Activated naive CD8-positive, alpha-beta T cell treated with anti-CD3 and anti-CD28 coated beads, Interleukin-2, amount 10 ng/mL, durations not matched to agents 7 days and 5 days (primary cell): ENCODE measurements around the gene SPOPL. TPM values are rescaled to one million over a fixed set of nuclear protein-coding genes. Genes with fewer than 3 reads are reported as not detected.

Experiments used
- ATAC-seq: fragments of 150-1000 bp; cut with Tn5 transposase; one replicate; pipeline ENCODE4 v1.10.0; 2021; ENCODE audit warnings: low read depth, moderate library complexity
- POLR2A ChIA-PET: fragments of 350-600 bp; sonication (Branson Sonifier 250); formaldehyde crosslinking; loops from one replicate; lab custom pipeline; 2021; ENCODE audit warnings: antibody characterized with exemption; lab: Charles Lee
- DNase-seq: peaks from one replicate; pipeline ENCODE4 v3.0.0; 2021
- H3K27ac Mint-ChIP-seq: one replicate; pipeline ENCODE4 v1.8.0; 2022; ENCODE audit warnings: mild to moderate bottlenecking, mixed read lengths
- H3K27me3 Mint-ChIP-seq: one replicate; pipeline ENCODE4 v1.8.0; 2022; ENCODE audit warnings: mild to moderate bottlenecking, moderate library complexity, mixed read lengths
- H3K36me3 Mint-ChIP-seq: one replicate; pipeline ENCODE4 v1.8.0; 2021; ENCODE audit warnings: mild to moderate bottlenecking, mixed read lengths
- H3K4me1 Mint-ChIP-seq: one replicate; pipeline ENCODE4 v1.8.0; 2021; ENCODE audit warnings: mixed read lengths
- H3K4me3 Mint-ChIP-seq: one replicate; pipeline ENCODE4 v1.8.0; 2022; ENCODE audit warnings: mild to moderate bottlenecking, moderate library complexity, mixed read lengths
- H3K9me3 Mint-ChIP-seq: one replicate; pipeline ENCODE4 v1.8.0; 2021; ENCODE audit warnings: mixed read lengths
- total RNA-seq, 2 experiments: library from RNA; stranded (reverse); gene quantifications; one replicate each; pipeline ENCODE4 v1.2.3, GENCODE V29; 2021

The SPOPL gene
- total RNA-seq, 2 experiments from 2014 or later: 17.1 to 17.4 TPM

GRCh38 chr2:138500592-138501424 is 762 bp upstream of the SPOPL start:
- Mint-ChIP-seq H3K9me3 (no peaks in the 10 kb centered on the region), H3K36me3 (peaks cover 4% of the 10 kb centered on the region), H3K4me1 (peaks cover 26% of the 10 kb centered on the region), H3K27ac (peak overlapping the region; percentile 49), H3K27me3 (no peaks in the 10 kb centered on the region), H3K4me3 (peak overlapping the region; percentile 96)
- DNase-seq: no peak
- no peak for ATAC-seq
- POLR2A ChIA-PET: interaction anchor here (0.7 kb wide), 1 partner anchor 15 kb away, joined by 3 read pairs; no protein-coding TSS in a partner anchor

DNA sequence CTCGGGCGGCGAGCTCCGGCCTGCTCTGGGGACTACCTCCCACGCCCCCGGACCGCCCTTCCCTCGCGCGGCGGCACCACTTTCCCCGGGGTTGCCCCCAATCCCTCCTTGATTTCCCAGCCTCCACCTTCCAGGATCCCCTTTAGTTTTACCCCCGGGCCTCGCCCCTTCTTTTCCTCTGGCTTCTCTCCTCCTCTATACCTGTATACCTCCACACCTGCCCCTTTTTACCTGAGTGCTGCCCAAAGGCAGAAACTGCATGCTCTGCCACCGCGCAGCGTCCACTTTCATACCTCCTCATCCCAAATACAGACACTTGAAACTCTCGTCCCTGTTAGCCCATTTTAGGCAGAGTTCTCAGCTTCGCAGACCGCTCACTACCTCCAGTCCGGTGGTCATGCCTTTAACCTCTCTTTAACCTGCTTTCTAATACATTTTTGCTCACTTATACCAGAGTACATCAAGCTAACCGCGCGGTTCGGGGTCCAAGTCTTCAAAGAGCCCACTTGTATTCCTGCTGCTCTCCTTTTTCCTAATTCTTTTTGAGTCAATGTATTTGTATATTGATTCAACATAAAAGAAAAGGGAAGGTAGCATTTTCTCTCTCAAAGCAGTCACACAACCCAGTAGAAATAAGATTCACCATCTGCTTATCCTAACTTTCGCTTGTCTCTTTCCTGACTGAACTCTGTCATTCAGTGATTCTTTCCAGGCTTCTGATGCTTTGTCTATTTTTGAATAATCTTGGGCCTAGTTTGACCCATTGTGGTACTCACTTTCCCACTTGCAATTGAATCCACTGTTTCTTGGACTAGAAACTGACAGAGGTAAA is 901 bp downstream of the SPOPL start:
- H3K9me3 Mint-ChIP-seq: no peaks in the 10 kb centered on the region
- H3K4me1 Mint-ChIP-seq: peaks cover 29% of the 10 kb centered on the region
- no peaks in the 10 kb centered on the region for H3K27me3 Mint-ChIP-seq
- peaks cover 13% of the 10 kb centered on the region for H3K36me3 Mint-ChIP-seq
- peak overlapping the region; percentile 96 for H3K4me3 Mint-ChIP-seq
- POLR2A ChIA-PET: no interaction called here
- peak overlapping the region; percentile 93 for H3K27ac Mint-ChIP-seq
- ATAC-seq (no peak), DNase-seq (no peak)

GRCh38 chr2:138503087-138503442 is 1.5 kb downstream of the SPOPL start:
- H3K27ac Mint-ChIP-seq: peak overlapping the region; percentile 93
- POLR2A ChIA-PET: no interaction called here
- H3K36me3 Mint-ChIP-seq: peaks cover 13% of the 10 kb centered on the region
- H3K9me3 Mint-ChIP-seq: no peaks in the 10 kb centered on the region
- no peak for ATAC-seq
- H3K4me1 Mint-ChIP-seq: peaks cover 29% of the 10 kb centered on the region
- DNase-seq: no peak
- H3K4me3 Mint-ChIP-seq: peak overlapping the region; percentile 96
- H3K27me3 Mint-ChIP-seq: no peaks in the 10 kb centered on the region

DNA sequence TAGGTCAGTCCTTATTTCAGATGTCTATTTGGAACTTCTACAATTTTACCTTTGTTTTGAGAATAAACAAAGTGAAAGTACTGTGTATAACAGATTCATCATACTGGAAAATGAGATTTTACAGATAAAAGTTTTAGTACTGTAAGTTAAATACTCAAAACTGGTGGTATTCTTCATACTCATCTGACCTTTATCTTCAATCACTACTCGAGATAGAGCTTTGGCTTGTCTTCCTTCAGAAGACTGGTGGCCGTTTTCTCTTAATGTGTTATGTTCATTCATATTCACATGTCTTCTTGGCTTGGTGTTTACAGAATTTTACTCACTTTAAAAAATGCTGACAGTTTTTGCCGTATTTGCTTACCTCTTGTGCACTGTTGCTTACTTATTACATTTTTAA is 2.1 kb downstream of the SPOPL start:
- ATAC-seq (no peak), DNase-seq (no peak)
- no peaks in the 10 kb centered on the region for H3K9me3 Mint-ChIP-seq
- no peak overlapping the region for H3K27ac Mint-ChIP-seq
- peaks cover 29% of the 10 kb centered on the region for H3K4me1 Mint-ChIP-seq
- POLR2A ChIA-PET: no interaction called here
- H3K4me3 Mint-ChIP-seq: peak overlapping the region; percentile 96
- H3K27me3 Mint-ChIP-seq: no peaks in the 10 kb centered on the region
- H3K36me3 Mint-ChIP-seq: peaks cover 14% of the 10 kb centered on the region

DNA sequence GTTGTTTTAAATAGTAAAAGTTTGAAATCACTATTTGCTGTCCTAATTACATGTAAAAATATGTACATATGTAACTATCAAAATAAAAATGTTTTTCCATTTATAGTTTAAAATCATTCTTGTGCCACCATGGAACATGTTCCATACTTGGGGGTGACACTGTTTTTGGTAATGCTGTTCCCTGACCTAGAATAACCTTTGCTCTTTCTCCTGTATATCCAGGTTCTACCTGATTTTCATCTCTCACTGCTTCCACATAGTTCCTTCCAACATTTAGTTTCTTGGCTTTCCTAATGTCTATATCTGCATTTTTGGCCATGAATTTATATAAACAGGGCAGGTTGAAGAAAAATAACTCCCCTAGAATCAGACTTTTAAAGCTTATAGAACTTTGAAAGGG is 2.5 kb downstream of the SPOPL start:
- POLR2A ChIA-PET: no interaction called here
- DNase-seq (no peak), ATAC-seq (no peak)
- Mint-ChIP-seq H3K4me1 (peaks cover 29% of the 10 kb centered on the region), H3K27ac (peak overlapping the region; percentile 49), H3K27me3 (no peaks in the 10 kb centered on the region), H3K4me3 (peak overlapping the region; percentile 96), H3K9me3 (no peaks in the 10 kb centered on the region), H3K36me3 (peaks cover 15% of the 10 kb centered on the region)

- peaks cover 17% of the 10 kb centered on the region for H3K36me3 Mint-ChIP-seq
- no peak for ATAC-seq
- no peak for DNase-seq
- no peak overlapping the region for H3K27ac Mint-ChIP-seq
- H3K4me1 Mint-ChIP-seq: peaks cover 29% of the 10 kb centered on the region
- no peaks in the 10 kb centered on the region for H3K9me3 Mint-ChIP-seq
- H3K4me3 Mint-ChIP-seq: peak overlapping the region; percentile 79
- no peaks in the 10 kb centered on the region for H3K27me3 Mint-ChIP-seq
- POLR2A ChIA-PET: no interaction called here
Measured at GRCh38 chr2:138504546-138505235, 3.1 kb downstream of the SPOPL start.

DNA sequence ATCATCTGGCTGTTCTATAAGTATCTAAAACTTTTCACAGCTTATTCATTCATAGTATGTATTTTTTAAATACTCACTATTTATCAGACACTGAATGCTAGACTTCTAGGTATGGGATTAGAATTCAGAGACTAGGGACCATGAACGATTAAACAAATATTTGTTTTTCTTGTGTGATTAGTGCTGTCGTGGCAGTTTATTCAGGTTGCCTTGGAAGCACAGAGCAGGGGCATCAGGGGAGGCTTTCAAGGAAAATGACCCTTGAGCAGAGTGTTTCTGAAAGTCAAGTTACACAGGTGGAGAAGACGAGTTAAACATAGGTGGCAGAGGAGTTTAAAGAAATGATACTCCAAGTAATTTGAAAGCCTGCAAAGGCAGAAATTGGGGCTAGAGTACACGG is 5.7 kb downstream of the SPOPL start:
- no peak for ATAC-seq
- DNase-seq: no peak
- Mint-ChIP-seq H3K27me3 (no peaks in the 10 kb centered on the region), H3K4me3 (no peak overlapping the region), H3K36me3 (peaks cover 24% of the 10 kb centered on the region), H3K27ac (no peak overlapping the region), H3K4me1 (peaks cover 23% of the 10 kb centered on the region), H3K9me3 (peaks cover 2% of the 10 kb centered on the region)
- POLR2A ChIA-PET: no interaction called here

GRCh38 chr2:138510319-138510718 is 8.7 kb downstream of the SPOPL start:
- H3K4me3 Mint-ChIP-seq: no peak overlapping the region
- H3K27me3 Mint-ChIP-seq: peaks cover 8% of the 10 kb centered on the region
- no peak overlapping the region for H3K27ac Mint-ChIP-seq
- peaks cover 28% of the 10 kb centered on the region for H3K36me3 Mint-ChIP-seq
- DNase-seq (no peak), ATAC-seq (no peak)
- POLR2A ChIA-PET: no interaction called here
- peaks cover 13% of the 10 kb centered on the region for H3K4me1 Mint-ChIP-seq
- H3K9me3 Mint-ChIP-seq: peaks cover 5% of the 10 kb centered on the region

- Mint-ChIP-seq H3K9me3 (peaks cover 5% of the 10 kb centered on the region), H3K4me1 (peaks cover 18% of the 10 kb centered on the region), H3K4me3 (no peak overlapping the region)
Measured at GRCh38 chr2:138512672-138513071, 11.1 kb downstream of the SPOPL start.

GRCh38 chr2:138514173-138514572 is 12.6 kb downstream of the SPOPL start:
- no peak overlapping the region for H3K4me3 Mint-ChIP-seq
- peaks cover 18% of the 10 kb centered on the region for H3K36me3 Mint-ChIP-seq

More at GRCh38 chr2:138512672-138513071, 11.1 kb downstream of the SPOPL start:
- ATAC-seq (no peak), DNase-seq (no peak)
- H3K36me3 Mint-ChIP-seq: peaks cover 20% of the 10 kb centered on the region
- no peak overlapping the region for H3K27ac Mint-ChIP-seq
- H3K27me3 Mint-ChIP-seq: peaks cover 13% of the 10 kb centered on the region
- POLR2A ChIA-PET: no interaction called here

GRCh38 chr2:138515092-138515491 is 13.5 kb downstream of the SPOPL start:
- no peak overlapping the region for H3K4me3 Mint-ChIP-seq
- ATAC-seq (no peak), DNase-seq (no peak)
- peaks cover 5% of the 10 kb centered on the region for H3K9me3 Mint-ChIP-seq
- no peak overlapping the region for H3K27ac Mint-ChIP-seq
- H3K4me1 Mint-ChIP-seq: peaks cover 18% of the 10 kb centered on the region
- peaks cover 13% of the 10 kb centered on the region for H3K27me3 Mint-ChIP-seq
- peaks cover 14% of the 10 kb centered on the region for H3K36me3 Mint-ChIP-seq
- POLR2A ChIA-PET: no interaction called here

More at GRCh38 chr2:138514173-138514572, 12.6 kb downstream of the SPOPL start:
- Mint-ChIP-seq H3K27me3 (peaks cover 13% of the 10 kb centered on the region), H3K4me1 (peaks cover 18% of the 10 kb centered on the region), H3K27ac (no peak overlapping the region), H3K9me3 (peaks cover 5% of the 10 kb centered on the region)
- ATAC-seq (no peak), DNase-seq (no peak)
- POLR2A ChIA-PET: no interaction called here

GRCh38 chr2:138516030-138516704 is 14.6 kb downstream of the SPOPL start:
- H3K9me3 Mint-ChIP-seq: peaks cover 4% of the 10 kb centered on the region
- ATAC-seq (no peak), DNase-seq (no peak)
- H3K4me3 Mint-ChIP-seq: peak overlapping the region; percentile 24
- H3K36me3 Mint-ChIP-seq: peaks cover 11% of the 10 kb centered on the region
- POLR2A ChIA-PET: interaction anchor here (0.9 kb wide), 1 partner anchor 15 kb away, joined by 3 read pairs; no protein-coding TSS in a partner anchor
- H3K27me3 Mint-ChIP-seq: peaks cover 13% of the 10 kb centered on the region
- H3K27ac Mint-ChIP-seq: no peak overlapping the region
- peaks cover 17% of the 10 kb centered on the region for H3K4me1 Mint-ChIP-seq

DNA sequence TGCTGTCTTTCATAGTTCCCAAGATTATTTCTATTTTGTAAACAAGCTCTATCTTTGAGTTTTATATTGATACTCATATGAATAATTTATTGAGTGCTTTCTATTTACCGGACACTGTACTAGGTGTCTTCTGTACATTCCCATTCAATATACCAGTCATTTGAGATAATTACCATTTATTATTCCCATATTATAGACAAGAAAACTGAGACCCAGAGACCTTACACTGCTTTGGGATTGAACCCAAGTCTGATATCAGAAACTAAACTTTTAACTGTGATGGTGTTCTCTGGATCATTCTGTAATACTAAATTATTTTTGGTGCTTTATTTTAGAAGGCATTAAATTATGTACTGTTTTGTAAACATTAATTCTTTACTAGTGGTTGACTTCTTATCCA is 17.3 kb downstream of the SPOPL start:
- POLR2A ChIA-PET: no interaction called here
- peaks cover 1% of the 10 kb centered on the region for H3K9me3 Mint-ChIP-seq

More for the DNA sequence above, 17.3 kb downstream of the SPOPL start:
- H3K4me1 Mint-ChIP-seq: peaks cover 25% of the 10 kb centered on the region
- H3K27ac Mint-ChIP-seq: no peak overlapping the region
- no peak overlapping the region for H3K4me3 Mint-ChIP-seq
- DNase-seq: no peak
- no peak for ATAC-seq
- H3K27me3 Mint-ChIP-seq: peaks cover 12% of the 10 kb centered on the region
- peaks cover 24% of the 10 kb centered on the region for H3K36me3 Mint-ChIP-seq
